Stimulated activated CD8-positive, alpha-beta memory T cell treated with anti-CD3 and anti-CD28 coated beads, Interleukin-12 subunit alpha, Interleukin-12 subunit beta, amount 100 ng/mL, for 1 hour (primary cell): ENCODE results near the gene DCAF12.
A peak's percentile ranks its signal among the peaks of the same experiment; 100 is the strongest.
"Not testable (repeated sequence)": the region's sequence is repeated elsewhere in the genome, so short reads cannot be mapped to it uniquely, and the experiment has no call there.

ENCODE experiments used
- DNase-seq: peaks from one replicate; pipeline ENCODE4 v3.0.0-alpha.2; 2020; ENCODE audit warnings: low read depth

Gene DCAF12

GRCh38 chr9:34065541-34065940, 61.0 kb downstream of the DCAF12 start:
- DNase-seq: no peak

- no peak for DNase-seq
Observed at GRCh38 chr9:34059954-34060353, 66.5 kb downstream of the DCAF12 start.

GRCh38 chr9:34059281-34059680, 67.2 kb downstream of the DCAF12 start:
- no peak for DNase-seq

- DNase-seq: no peak
Observed at GRCh38 chr9:34049630-34050384, 76.7 kb downstream of the DCAF12 start.

GRCh38 chr9:34048727-34049629, 77.5 kb downstream of the DCAF12 start, which contains the start of gene UBAP2:
Gene UBAP2, minus strand, starts transcription at chr9:34048887. Its CDS starts 31,739 bp downstream, at chr9:34017148.
- DNase-seq: peak; percentile 95

GRCh38 chr9:34047864-34048726, 78.4 kb downstream of the DCAF12 start:
- DNase-seq: peak; percentile 35

- no peak for DNase-seq
Observed at GRCh38 chr9:34046784-34047379, 79.6 kb downstream of the DCAF12 start.

- DNase-seq: no peak
Observed at GRCh38 chr9:34045903-34046302, 80.6 kb downstream of the DCAF12 start.

- not testable (repeated sequence) for DNase-seq
Observed at GRCh38 chr9:34042074-34042473, 84.4 kb downstream of the DCAF12 start.

- not testable (repeated sequence) for DNase-seq
Observed at GRCh38 chr9:34038851-34039250, 87.6 kb downstream of the DCAF12 start.

GRCh38 chr9:34037626-34038025, 88.9 kb downstream of the DCAF12 start:
- DNase-seq: no peak

- no peak for DNase-seq
Observed at GRCh38 chr9:34036625-34037024, 89.9 kb downstream of the DCAF12 start.
